WTC11 (cell line): ENCODE measurements around the gene PRDM2.

Experiments
- ATF2 ChIP-seq: sonication (generic); formaldehyde crosslinking; IDR thresholded peaks from 2 replicates; pipeline ENCODE4 v1.8.1; 2022; ENCODE audit warnings: low read depth, missing genetic modification reagents, borderline replicate concordance
- CTCF ChIP-seq: fragments of 200-600 bp; IDR thresholded peaks from 2 replicates; pipeline ENCODE4 v1.8.0; 2022; ENCODE audit warnings: antibody characterized with exemption
- ELF4 ChIP-seq: sonication (generic); formaldehyde crosslinking; IDR thresholded peaks from 2 replicates; pipeline ENCODE4 v1.8.1; 2022; ENCODE audit warnings: low read depth, mild to moderate bottlenecking, moderate library complexity, missing genetic modification reagents
- KAT7 ChIP-seq: sonication (generic); formaldehyde crosslinking; IDR thresholded peaks from 2 replicates; pipeline ENCODE4 v1.8.1; 2023; ENCODE audit warnings: missing genetic modification reagents, mild to moderate bottlenecking, borderline replicate concordance
- PRDM15 ChIP-seq: sonication (generic); formaldehyde crosslinking; IDR thresholded peaks from 2 replicates; pipeline ENCODE4 v1.8.0; 2022; ENCODE audit warnings: missing genetic modification reagents
- RORB ChIP-seq: fragments of 250-450 bp; sonication (Bioruptor Pico); IDR thresholded peaks from 2 replicates; pipeline ENCODE4 v1.9.0; 2021; ENCODE audit warnings: mild to moderate bottlenecking
- USF1 ChIP-seq: sonication (generic); formaldehyde crosslinking; IDR thresholded peaks from 2 replicates; pipeline ENCODE4 v1.8.0; 2022; ENCODE audit warnings: mild to moderate bottlenecking, missing genetic modification reagents

GRCh38 chr1:13823936-13824335, 123.9 kb downstream of the PRDM2 start:
- TF ChIP-seq USF1 (CRISPR knock-in tag): no peak
- no peak for TF ChIP-seq CTCF
- no peak for TF ChIP-seq KAT7 (CRISPR knock-in tag)
- TF ChIP-seq RORB (CRISPR knock-in tag): no peak
- no peak for TF ChIP-seq ELF4 (CRISPR knock-in tag)
- no peak for TF ChIP-seq ATF2 (CRISPR knock-in tag)
- TF ChIP-seq PRDM15 (CRISPR knock-in tag): no peak
